SKM-1 treated with dmso at 0.1 percent for 144 hours (cell line): Measurements from ENCODE around the gene CHMP5.

Source experiments
- DNase-seq: peaks from one replicate; lab custom pipeline; 2025; ENCODE audit not compliant: unreplicated experiment; lab: John Stamatoyannopoulos, UW

CHMP5 gene

GRCh38 chr9:33273266-33273971 lies 8.6 kb downstream of the CHMP5 start:
- DNase-seq = no peak

DNA sequence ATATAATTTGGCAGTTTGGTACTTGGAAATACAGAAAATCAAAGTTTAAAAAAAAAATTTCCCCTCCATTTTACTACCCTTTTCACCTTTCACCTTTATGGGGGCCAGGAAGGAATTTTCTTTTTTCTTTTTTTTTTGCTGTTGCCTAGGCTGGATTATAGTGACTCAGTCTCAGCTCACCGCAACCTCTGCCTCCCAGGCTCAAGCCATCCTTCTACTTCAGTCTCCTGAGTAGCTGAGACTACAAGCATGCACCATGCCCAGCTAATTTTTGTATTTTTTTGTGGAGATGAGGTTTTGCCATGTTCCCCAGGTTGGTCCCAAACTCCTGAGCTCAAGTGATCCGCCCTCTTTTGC lies 9.1 kb downstream of the CHMP5 start:
- DNase-seq = no peak

DNA sequence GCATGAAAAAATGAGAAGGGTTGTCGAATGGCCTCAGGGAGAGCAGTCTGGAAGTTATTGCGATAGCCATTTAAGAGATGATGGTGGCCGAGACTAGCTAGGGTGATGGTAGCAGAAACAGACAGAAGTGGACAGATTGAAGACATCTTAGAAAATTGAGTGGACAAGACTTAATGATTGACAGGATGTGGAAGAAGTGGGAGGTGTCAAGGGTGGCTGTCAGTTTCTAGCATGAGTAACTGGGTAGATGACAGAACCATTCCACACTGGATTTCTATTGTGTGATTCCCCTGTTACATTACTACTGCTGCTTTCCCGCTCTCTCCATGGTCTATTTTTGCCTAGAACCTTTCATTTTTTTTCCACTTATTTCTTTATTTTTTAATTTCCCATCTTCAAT lies 12.6 kb downstream of the CHMP5 start:
- no peak for DNase-seq

DNA sequence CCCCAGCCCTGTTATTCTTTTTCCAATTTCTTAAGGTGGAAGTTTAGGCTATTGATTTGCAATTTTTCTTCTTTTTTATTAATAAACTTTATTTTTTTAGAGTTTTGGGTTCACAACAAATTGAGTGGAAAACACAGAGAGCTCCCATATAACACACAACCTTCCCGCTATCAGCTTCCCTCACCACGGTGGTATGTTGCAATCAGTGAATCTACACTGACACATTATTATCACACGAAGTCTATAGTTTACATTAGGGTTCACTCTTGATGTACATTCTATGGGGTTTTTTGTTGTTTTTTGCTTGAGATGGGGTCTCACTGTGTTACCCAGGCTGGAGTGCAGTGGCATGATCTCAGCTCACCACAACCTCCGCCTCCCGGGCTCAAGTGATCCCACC lies 20.7 kb downstream of the CHMP5 start:
- DNase-seq = no peak

DNA sequence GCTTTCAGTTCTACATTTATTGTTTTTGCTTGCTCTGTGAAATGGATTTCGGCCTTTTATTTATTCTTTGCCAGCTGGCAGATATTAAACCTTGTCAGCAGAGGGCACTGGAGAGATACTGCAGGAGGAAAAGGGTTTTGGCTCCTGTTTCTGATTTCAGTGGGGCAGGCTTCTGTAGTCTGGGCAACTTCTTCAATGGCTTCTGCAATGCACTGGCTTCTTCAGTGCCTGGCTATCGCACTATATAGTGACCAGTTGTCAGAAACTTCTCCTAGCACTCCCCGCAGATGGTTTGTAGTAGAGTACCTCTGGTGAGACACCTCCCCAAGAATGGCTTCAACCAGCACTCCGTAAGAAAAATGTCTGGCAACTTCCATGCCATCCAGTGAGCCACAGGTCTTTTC lies 22.2 kb downstream of the CHMP5 start:
- DNase-seq = peak; percentile 66

GRCh38 chr9:33288235-33288634 lies 23.4 kb downstream of the CHMP5 start:
- DNase-seq = no peak

GRCh38 chr9:33288828-33289483 lies 24.1 kb downstream of the CHMP5 start:
- no peak for DNase-seq

DNA sequence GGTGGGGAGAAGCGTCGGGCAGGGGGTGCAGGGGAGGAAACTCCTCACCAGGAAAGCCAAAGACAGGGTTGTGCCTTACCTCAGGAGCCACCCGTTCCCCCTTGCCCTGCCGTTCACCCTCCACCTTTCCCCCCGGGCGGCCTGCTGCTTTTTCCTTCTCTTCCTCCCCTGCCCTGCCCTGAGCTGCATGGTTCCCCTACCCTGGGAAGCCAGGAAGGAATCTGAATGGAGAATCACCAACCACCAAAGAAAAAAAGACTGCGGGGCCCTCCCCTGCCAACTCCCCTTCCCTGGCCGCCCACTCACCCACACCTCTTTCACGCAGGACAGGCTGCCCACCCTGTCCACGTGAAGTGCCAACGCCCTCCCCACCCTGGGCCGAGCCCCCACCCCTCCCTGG lies 24.6 kb downstream of the CHMP5 start:
- DNase-seq = no peak

DNA sequence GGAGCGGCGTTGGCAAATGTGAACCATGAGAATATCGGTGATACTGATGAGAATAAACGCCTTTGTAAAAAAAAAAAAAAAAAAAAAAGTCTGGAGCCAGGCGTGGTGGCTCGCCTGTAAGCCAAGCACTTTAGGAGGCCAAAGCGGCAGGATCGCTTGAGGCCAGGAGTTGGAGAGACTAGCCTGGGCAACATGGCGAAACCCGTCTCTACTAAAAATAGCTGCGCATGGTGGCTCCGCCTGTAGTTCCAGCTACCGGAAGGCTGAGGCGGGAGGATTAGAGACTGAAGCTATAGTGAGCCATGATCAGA lies 25.0 kb downstream of the CHMP5 start:
- DNase-seq = no peak

DNA sequence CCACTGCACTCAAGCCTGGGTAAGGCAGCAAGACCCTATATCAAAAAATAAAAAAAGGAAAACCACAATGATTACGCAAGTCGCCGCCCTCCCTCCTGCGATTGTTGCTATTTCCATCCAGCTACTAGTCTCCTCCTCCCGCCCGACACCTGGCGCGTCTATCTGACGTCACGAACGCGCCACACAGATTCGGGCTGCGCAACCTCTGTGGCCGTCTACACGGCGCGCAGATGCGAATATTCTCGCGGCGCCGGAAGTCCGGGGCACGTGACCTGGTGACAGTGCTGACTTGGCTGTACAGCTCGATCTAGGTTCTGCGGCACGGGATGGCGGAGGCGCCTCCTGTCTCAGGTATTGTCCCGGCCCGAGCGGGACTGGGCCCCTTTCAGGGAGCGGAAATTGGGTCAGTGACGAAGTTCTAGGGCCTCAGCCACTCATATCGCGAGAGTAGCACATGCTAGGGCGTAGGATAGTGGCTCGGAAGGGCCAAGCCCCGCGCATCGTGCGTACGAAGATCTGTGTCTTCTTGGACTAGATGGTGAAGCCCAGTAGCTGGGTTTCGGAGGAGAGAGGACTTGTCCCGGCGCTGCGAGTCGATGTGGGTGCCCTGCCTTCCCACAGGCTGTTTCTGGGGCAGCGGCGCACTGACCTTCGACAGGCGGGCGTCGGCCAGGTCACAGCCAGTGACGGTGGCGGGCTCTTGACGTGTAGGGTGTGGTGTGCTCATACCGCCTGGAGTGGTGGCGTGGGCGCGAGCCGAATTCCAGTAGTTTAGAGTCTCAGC lies 25.6 kb downstream of the CHMP5 start, which contains the start of gene NFX1:
TSS of gene NFX1 (plus strand) at position 270 of the 784 bp plus-strand sequence. CDS start at position 327, 57 bp downstream.
- DNase-seq = peak; percentile 96

DNA sequence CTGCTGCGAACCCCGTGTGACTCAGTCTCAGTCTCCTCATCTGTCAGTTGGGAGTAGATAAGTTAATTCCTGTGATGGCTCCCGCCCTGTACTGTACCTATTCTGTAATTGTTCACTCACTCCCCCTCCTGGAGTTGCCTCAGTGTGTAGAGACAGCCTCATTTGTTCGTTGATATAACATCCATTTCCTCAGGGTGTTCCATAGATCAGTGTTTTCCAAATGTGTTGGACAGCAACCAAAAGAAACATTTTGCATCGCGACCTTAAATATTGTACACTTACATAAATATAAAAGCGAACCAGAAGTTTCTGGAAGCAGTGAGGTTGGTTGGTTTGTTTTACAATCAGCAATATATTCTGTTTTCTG lies 26.2 kb downstream of the CHMP5 start:
- DNase-seq = no peak

- DNase-seq = no peak
Observed at GRCh38 chr9:33291901-33292300, 27.1 kb downstream of the CHMP5 start.

- no peak for DNase-seq
Observed at GRCh38 chr9:33293782-33294181, 28.9 kb downstream of the CHMP5 start.

- DNase-seq = no peak
Observed at GRCh38 chr9:33294670-33295432, 30.0 kb downstream of the CHMP5 start.

DNA sequence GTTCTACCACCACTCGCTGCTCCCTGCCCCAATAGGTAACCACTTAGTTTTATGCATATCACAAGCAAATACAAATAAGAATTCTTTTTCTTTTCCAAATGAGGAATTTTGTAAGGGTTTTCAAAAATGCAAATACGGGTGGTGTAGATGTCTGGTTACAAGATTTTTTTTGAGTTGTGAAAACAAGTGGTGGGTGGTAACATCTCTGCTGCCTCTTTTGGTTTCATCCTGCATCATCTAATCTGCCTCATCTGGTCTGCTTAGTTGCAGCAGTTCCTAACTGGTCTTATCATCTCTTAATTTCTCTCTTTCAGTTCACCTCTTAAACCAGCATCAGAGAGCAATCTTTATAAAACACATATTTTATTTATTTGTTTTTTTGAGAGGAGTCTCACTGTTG lies 30.7 kb downstream of the CHMP5 start:
- no peak for DNase-seq

DNA sequence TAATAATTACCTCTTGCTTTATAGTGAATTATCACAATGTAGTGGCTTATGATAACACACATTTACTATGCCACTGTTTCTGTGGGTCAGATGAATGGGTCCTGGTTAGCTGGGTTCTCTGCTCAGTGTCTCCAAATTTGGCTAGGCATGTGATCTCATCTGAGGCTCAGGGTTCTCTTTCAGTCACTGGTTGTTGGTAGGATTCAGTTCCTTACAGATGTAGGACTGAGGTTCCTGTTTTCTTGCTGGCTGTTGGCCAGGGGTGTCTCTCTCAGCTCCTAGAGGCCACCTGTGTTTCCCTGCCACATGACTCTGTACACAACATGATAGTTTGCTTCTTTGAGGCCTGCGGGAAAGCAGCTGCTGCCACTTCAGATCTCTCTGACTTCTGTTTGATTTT lies 32.6 kb downstream of the CHMP5 start:
- peak; percentile 47 for DNase-seq

- DNase-seq = no peak
Observed at GRCh38 chr9:33300546-33300945, 35.7 kb downstream of the CHMP5 start.

- DNase-seq = no peak
Observed at GRCh38 chr9:33304362-33304761, 39.5 kb downstream of the CHMP5 start.

DNA sequence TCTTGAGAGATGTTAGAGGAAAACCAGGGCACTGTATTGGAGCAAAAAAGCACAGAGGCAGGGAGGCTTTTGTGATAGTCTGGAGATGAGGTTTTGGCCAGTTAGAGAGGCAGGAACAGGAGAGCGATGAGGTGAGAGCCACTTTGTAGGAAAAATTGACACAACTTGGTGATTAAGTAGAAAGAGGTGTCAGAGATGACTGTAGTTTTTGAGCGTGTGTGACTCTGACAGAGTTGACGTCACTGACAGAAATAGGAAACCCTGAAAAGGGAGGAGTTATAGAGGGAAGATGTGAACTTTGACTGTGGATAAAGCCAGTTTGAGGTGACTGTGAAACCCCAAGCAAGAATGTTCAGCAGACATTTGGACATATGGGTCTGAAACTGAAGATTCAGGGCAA lies 41.2 kb downstream of the CHMP5 start:
- DNase-seq = no peak

- no peak for DNase-seq
Observed at GRCh38 chr9:33307067-33307466, 42.2 kb downstream of the CHMP5 start.

DNA sequence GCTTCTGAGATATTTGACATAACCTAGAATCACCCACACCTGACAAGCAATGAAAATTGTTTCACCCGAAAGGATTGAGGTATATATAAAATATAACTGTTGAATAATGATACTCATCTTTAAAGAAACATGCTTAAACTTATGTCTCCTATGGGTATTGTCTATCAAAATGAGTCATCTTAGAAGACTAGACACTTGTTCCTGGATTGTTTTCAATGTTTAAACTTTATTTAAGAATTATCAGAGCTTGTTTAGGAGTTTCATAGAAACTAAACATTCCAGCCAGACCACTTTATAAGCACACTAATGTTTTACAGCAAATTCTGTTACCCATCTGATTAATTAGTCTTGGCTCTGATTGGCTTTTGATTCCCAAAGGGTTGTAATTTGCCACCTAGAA lies 45.1 kb downstream of the CHMP5 start:
- DNase-seq = no peak

DNA sequence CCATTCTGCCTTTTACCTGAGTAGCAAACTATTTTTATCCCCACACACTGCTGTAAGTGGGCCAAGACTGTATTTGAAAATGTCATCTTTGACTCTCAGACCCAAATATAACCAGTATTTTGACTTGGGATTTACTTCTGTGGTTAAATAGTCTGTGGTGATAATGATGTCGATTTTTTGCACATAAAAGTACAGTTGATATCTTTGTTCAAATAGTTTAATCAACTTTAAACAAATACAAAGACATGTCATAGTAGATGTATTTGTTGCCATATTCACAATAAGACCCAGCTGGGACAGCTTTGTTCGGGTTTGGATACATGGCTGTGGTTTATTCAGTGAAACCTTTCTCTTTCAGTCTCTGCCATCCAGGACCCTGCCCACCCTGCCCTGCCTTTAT lies 45.9 kb downstream of the CHMP5 start:
- DNase-seq = no peak
